Transverse colon (tissue), 4 donors: ENCODE results near the gene RAB9A.

Source experiments
- POLR2AphosphoS5 ChIP-seq, 3 donors: sonication (generic); formaldehyde crosslinking; IDR thresholded peaks; one replicate each; pipeline ENCODE4 v1.6.1; 2016; ENCODE audit warnings: antibody characterized with exemption in 3 of 3
- TF ChIP-seq, protein P1 (sequence below), 5 experiments: fragments of 200-600 bp in 3 of 5; fragments of 450-650 bp in 2 of 5; sonication (generic) in 3 of 5; IDR thresholded peaks; 1 replicate in 2 of 5; 2 replicates in 3 of 5; pipeline ENCODE4 v1.5.1; 2016 to 2017; ENCODE audit warnings: antibody characterized with exemption in 5 of 5, inconsistent platforms in 3 of 5, mild to moderate bottlenecking in 2 of 5, moderate library complexity in 1 of 5

DNA sequence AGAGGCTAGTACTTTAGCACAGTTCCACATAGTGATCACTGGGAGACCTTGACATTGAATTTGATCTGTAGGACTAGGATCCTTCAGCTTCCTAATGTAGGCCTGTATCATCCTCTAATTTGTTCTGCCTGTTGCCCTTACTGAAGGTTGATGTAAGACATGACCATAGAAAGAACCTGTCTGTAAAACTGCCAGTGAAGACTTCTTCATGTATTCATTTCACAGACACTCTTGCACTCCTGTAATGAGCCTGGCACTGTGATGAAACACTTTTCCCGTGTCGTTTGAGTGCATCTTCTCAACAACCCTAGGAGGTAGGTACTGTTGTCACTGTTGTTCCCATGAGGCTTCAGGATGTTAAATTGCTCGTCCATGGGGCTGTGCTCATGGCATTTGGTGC is 14.7 kb downstream of the RAB9A start:
- TF ChIP-seq, protein P1, sequence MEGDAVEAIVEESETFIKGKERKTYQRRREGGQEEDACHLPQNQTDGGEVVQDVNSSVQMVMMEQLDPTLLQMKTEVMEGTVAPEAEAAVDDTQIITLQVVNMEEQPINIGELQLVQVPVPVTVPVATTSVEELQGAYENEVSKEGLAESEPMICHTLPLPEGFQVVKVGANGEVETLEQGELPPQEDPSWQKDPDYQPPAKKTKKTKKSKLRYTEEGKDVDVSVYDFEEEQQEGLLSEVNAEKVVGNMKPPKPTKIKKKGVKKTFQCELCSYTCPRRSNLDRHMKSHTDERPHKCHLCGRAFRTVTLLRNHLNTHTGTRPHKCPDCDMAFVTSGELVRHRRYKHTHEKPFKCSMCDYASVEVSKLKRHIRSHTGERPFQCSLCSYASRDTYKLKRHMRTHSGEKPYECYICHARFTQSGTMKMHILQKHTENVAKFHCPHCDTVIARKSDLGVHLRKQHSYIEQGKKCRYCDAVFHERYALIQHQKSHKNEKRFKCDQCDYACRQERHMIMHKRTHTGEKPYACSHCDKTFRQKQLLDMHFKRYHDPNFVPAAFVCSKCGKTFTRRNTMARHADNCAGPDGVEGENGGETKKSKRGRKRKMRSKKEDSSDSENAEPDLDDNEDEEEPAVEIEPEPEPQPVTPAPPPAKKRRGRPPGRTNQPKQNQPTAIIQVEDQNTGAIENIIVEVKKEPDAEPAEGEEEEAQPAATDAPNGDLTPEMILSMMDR (IDR thresholded peaks at IDR 0.05), result no peak
- no peak for TF ChIP-seq POLR2AphosphoS5 (IDR thresholded peaks at IDR 0.05)
